ENCODE measurements around the gene REEP2. TPM values are rescaled to one million over a fixed set of nuclear protein-coding genes. Genes with fewer than 3 reads are reported as not detected.
"Not testable (repeated sequence)": the region's sequence is repeated elsewhere in the genome, so short reads cannot be mapped to it uniquely, and the experiment has no call there.

Gene REEP2
- total RNA-seq, result 10 to 100 TPM; 27.5 to 28.4 TPM

GRCh38 chr5:138438724-138439476, at the start of gene REEP2:
Gene REEP2 (plus strand): TSS chr5:138439057. CDS start chr5:138439209, 152 bp downstream.
- DNase-seq (ENCODE audit: low spot score), result no peak
- no peak for TF ChIP-seq CTCF (IDR thresholded peaks at IDR 0.05)
- H3K4me3 ChIP-seq, result peak within 1 kb of the TSS; percentile 47 to 55
- peak within 1 kb of the TSS; percentile 55 to 69 for H3K27ac ChIP-seq
- no peaks in the 10 kb centered on the region for H3K9me3 ChIP-seq
- peaks cover 0 to 24% of the 10 kb centered on the region in 2 donors for H3K4me1 ChIP-seq
- peaks cover 20% of the 10 kb centered on the region for H3K36me3 ChIP-seq
- no peaks in the 10 kb centered on the region for H3K27me3 ChIP-seq

GRCh38 chr5:138389332-138389731, 49.5 kb upstream of the REEP2 start:
- H3K27ac ChIP-seq, result no peak overlapping the region
- H3K4me1 ChIP-seq, result peaks cover 0 to 10% of the 10 kb centered on the region in 2 donors
- no peaks in the 10 kb centered on the region for H3K27me3 ChIP-seq
- no peak for TF ChIP-seq CTCF (IDR thresholded peaks at IDR 0.05)
- H3K4me3 ChIP-seq, result no peak overlapping the region
- no peak for DNase-seq (ENCODE audit: low spot score)
- no peaks in the 10 kb centered on the region for H3K9me3 ChIP-seq
- H3K36me3 ChIP-seq, result peaks cover 51% of the 10 kb centered on the region

GRCh38 chr5:138389911-138390310, 48.9 kb upstream of the REEP2 start:
- not testable (repeated sequence) for H3K27ac ChIP-seq; H3K27me3 ChIP-seq; H3K4me1 ChIP-seq; DNase-seq (ENCODE audit: low spot score); H3K9me3 ChIP-seq; H3K4me3 ChIP-seq
- peaks cover 56% of the 10 kb centered on the region for H3K36me3 ChIP-seq

GRCh38 chr5:138391859-138392386, 46.9 kb upstream of the REEP2 start:
- H3K4me3 ChIP-seq, result no peak overlapping the region
- H3K36me3 ChIP-seq, result peaks cover 52% of the 10 kb centered on the region
- H3K4me1 ChIP-seq, result peaks cover 0 to 10% of the 10 kb centered on the region in 2 donors
- peak overlapping the region; percentile 43 to 80 for H3K27ac ChIP-seq
- TF ChIP-seq CTCF (IDR thresholded peaks at IDR 0.05), result no peak
- no peak for DNase-seq (ENCODE audit: low spot score)
- H3K9me3 ChIP-seq, result no peaks in the 10 kb centered on the region
- H3K27me3 ChIP-seq, result no peaks in the 10 kb centered on the region

GRCh38 chr5:138402640-138403039, 36.2 kb upstream of the REEP2 start:
- no peaks in the 10 kb centered on the region for H3K9me3 ChIP-seq
- H3K36me3 ChIP-seq, result peaks cover 61% of the 10 kb centered on the region
- no peak overlapping the region for H3K27ac ChIP-seq
- no peaks in the 10 kb centered on the region for H3K27me3 ChIP-seq
- no peak for DNase-seq (ENCODE audit: low spot score)
- H3K4me3 ChIP-seq, result no peak overlapping the region
- H3K4me1 ChIP-seq, result no peaks in the 10 kb centered on the region
- TF ChIP-seq CTCF (IDR thresholded peaks at IDR 0.05), result no peak

GRCh38 chr5:138408023-138408422, 30.8 kb upstream of the REEP2 start:
- H3K36me3 ChIP-seq, result peaks cover 40% of the 10 kb centered on the region
- no peak for TF ChIP-seq CTCF (IDR thresholded peaks at IDR 0.05)

More at GRCh38 chr5:138408023-138408422, 30.8 kb upstream of the REEP2 start:
- no peaks in the 10 kb centered on the region for H3K9me3 ChIP-seq
- DNase-seq (ENCODE audit: low spot score), result no peak
- no peaks in the 10 kb centered on the region for H3K4me1 ChIP-seq
- H3K27ac ChIP-seq, result no peak overlapping the region
- no peaks in the 10 kb centered on the region for H3K27me3 ChIP-seq
- no peak overlapping the region for H3K4me3 ChIP-seq
